HL-60/S4 treated with phorbol 12-myristate 13-acetate at 8.2 ng/mL for 4 days and 3 days (cell line): ENCODE results near the gene TAF10.

Experiments used
- in situ Hi-C: fragments of 300-500 bp; cut with MboI; formaldehyde crosslinking; loops from 2 replicates; pipeline ENCODE4 v1.15.0; 2022; ENCODE audit warnings: low sequenced_read_pairs

The TAF10 gene

DNA sequence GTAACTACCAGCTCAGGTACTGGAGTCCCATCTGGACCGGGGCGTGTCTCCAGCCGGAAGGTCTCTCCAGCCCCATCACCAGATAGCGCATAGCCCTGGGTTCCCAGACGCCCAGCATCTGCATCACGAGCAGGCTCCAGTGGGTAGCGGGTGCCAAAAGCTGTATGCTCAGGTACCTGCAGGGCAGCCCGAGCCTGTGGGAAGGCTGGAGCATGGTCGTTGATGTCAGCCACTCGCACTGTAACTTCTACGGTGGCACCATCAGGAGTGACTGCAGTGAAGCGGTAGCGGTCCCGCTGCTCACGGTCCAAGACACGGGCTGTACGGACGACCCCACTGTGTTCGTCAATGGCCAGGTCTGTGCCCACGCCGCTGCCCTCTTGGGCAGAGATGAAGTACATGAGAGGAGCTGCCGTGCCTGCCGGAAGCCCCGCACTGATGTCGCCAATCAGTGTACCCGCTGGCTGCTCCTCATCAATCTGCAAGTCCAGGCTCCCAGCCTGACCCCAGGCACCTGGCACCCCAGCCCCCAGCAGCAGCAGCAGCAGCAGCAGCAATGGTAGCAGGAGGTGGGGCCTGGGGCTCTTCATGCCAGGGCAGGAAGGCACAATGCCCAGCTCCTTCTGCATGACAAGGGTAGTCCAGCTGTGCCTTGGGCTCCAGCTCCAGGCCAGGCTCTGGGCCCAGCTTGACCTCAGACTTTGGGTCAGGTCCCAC lies 29.1 kb upstream of the TAF10 start:
- in situ Hi-C loops = no loop called here

DNA sequence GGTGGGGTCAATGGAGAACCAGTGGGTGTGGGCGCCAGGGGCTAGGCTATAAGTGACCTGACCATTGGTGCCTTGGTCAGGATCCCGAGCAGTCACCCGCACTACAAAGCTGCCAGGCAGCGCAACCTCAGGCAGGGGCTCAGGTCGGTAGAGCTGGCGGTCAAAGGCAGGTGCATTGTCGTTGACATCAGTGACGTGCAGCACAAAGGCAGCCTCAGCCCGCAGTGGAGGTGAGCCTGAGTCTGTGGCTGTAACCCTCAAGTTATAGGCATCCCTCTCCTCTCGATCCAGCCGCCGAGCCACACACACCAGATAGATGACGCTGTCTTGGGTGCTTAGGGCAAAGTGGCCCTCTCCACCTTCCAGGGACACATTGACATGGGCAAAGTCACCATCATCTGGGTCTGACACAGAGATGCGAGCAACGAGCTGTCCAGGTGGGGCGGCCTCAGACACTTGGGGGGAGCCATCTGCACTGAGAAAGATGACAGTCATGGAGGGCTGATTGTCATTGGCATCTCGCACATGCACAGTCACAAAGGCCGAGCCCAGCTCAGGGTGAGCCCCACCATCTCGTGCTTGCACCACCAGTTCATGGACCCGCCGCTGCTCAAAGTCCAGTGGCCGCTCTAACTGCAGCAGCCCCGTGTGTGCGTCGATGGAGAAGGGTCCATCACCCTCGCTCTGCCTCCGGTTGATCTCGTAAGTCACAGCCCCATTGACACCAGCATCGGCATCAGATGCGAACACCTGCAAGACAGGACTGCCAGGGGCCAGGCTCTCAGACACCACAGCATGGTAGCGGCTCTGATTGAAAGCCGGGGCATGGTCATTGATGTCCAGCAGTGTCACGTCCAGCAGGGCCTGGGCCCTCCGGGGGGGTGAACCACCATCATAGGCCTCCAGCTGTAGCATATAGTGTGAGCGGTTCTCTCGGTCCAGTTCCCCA lies 28.3 kb upstream of the TAF10 start:
- in situ Hi-C loops = no loop called here

- in situ Hi-C loops = no loop called here
These were observed 26.4 kb upstream of the TAF10 start for GRCh38 chr11:6638429-6638828.

DNA sequence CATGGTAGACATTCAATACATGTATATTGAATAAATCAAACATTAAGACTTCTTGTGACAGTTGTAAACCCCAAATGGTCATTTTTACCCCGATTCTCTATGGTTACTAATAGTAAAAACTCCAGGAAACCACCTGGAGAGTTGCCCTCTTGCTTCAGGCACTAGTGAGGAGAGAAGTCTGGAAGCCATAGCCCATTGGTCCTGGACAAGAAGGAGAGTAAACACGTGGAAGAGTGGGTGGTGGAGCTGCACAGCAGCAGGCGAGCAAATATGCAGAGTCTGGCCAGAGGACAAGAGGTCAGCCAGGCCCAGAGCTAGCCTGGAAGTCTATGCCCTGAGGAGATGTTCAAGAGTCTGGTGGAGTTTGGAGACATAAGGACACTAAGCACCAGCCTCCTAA lies 25.9 kb upstream of the TAF10 start:
- in situ Hi-C loops = no loop called here

DNA sequence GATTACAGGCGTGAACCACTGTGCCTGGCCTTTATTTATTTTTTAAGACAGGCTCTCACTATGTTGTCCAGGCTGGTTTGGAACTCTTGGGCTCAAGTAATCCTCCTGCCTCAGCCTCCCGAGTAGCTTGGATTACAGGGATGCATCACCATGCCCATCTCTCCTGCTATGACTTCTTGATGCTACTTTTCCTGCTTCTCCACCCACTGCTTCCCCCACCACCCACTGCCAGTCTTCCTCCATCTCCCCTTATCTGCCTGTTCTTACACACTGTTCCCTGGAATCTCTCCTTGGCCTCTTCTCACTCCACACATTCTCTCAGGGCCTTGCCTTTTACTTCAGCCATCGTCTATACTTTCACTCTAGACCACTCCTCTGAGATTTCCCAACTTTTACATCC lies 24.5 kb upstream of the TAF10 start:
- in situ Hi-C loops = no loop called here

- in situ Hi-C loops = no loop called here
These were observed 23.3 kb upstream of the TAF10 start for GRCh38 chr11:6635082-6635932.

DNA sequence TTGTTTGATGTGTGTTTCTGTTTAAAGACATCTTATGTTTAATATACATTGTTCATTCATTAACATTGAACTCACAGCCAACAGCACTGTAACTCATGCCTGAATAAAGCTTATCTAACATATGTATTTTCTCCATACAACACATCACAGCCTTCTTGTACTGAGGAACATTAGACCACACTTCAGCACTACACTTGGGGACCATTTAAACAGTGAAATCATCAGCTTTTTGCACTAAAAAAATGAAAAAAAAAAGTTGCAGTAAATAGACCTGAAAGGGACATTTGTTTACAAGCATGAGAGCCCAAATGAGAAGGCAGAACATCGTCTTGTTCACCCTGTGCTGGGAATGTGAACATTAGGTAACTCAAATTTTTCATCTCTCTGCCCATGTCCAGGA lies 22.5 kb upstream of the TAF10 start:
- in situ Hi-C loops = no loop called here

- in situ Hi-C loops = no loop called here
These were observed 21.7 kb upstream of the TAF10 start for GRCh38 chr11:6633422-6634408.

DNA sequence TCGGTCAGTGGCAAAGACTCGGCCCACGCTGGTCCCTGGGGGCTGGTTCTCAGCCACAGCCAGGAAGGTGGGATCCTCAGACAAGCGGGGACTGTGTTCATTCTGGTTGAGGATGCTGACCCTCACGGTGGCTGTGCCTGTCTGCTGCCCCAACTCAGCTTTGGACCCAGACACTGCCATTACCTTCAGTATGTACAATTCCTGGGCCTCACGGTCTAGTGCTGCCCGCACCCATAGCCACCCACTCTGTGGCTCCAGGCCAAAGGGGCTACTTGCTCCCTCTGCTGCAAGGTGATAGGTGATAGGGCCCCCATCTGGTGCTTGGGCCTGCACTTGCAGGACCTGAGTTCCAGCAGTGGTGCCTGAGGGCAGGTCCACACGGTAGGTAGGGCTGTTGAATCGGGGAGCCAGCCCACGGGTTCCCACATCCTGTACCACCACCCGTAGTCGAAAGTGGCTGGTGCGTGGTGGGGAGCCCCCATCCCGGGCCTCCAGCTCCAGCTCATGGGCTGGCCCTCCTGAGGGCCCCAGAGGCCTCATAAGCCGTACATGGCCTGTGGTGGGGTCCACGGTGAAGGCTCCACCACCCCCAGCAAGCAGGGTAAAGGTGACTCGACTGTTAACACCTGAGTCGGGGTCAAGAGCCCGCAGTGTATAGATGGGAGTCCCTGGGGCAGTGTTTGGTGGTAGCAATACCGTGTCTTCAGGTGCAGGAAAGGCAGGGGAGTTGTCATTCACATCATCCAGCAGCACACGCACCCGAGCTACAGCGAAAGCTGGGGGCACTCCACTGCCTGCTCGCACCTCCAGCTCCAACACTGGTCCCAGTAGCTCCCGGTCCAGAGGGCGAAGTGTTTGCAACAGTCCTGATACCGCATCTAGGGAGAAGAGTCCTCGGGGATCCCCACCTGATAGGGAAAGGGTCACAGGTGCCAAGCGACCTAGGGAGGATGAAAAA lies 20.4 kb upstream of the TAF10 start:
- in situ Hi-C loops = no loop called here

- in situ Hi-C loops = no loop called here
These were observed 19.4 kb upstream of the TAF10 start for GRCh38 chr11:6631361-6631890.

DNA sequence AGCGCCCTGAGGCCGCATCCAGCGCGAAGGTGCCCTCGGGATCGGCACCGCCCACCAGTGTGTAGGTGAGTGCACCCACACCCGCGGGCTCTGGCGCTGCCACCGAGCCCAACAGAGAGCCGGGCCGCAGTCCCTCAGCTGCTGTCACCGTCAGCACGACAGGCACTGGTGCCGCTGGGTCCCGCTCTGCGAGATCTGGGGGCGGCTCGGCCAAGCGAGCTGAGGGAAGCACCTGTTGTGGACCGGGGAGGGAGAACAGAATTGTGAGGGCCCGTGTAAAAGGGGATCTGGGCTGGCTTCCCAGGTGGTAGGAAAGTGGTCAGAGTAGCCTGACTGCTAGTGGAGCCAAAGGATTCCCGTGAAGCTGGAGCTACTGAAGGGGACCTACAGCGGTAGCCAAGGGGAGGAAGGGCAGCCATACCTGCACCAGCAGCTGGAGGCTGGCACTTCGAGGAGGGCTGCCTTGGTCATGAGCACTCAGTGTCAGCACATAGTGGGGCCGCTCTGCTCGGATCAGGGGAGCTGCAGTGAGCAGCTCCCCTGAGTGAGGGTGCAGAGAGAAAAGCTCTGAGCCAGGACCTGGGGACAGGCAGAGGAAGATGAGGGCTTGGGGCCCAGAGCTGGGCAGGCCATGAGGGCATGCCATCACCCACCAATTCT lies 18.7 kb upstream of the TAF10 start:
- in situ Hi-C loops = no loop called here

GRCh38 chr11:6629892-6630631 lies 18.0 kb upstream of the TAF10 start:
- in situ Hi-C loops = no loop called here

DNA sequence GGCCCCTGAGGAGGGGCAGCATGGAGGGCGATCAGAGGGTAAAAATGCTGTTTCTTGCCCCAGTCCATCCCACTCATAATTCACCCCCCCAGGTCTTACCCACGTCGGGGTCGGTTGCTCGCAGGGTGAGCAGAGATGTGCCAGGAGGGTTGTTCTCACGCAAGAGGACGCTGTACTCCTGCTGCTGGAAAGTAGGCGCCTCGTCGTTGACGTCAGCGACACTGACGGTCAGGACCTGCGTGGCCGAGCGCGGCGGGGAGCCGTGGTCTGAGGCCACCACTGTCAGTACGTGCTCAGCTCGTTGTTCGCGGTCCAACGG lies 17.5 kb upstream of the TAF10 start:
- in situ Hi-C loops = no loop called here

GRCh38 chr11:6628526-6628925 lies 16.5 kb upstream of the TAF10 start:
- in situ Hi-C loops = no loop called here

GRCh38 chr11:6627762-6628241 lies 15.8 kb upstream of the TAF10 start:
- in situ Hi-C loops = no loop called here

DNA sequence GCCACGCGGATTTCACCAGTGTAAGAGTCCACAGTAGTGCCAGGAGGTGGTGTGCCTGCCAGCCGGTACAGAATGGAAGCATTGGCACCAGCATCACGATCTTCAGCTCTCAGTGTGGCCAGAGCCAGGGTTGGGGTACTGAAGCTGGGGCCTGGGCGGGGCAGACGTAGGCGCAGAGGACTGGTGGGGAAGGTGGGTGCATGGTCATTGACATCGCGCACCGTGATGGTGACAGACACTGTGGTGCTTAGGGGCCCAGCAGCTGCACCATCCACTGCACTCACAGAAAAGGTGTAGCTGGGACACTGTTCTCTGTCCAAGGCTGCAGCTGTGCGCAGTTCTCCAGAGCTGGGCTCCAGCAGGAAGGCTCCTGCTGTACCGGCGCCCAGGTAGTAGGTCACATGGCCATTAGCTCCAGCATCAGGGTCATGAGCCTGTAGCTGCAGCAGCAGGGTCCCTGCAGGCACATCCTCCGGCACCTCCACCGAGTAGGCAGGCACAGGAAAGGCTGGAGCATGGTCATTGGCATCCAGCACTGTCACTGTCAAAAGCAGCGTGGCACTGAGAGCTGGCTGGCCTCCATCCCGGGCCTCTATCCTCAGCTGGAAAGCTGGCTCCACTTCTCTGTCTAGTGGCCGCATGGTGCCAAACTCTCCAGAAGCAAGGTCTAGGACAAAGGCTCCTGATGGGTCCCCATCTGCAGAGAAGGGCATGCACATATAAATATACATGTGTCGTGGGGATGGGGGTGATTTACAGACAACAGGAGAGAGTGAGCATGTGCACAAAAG lies 15.2 kb upstream of the TAF10 start:
- in situ Hi-C loops = no loop called here
